Glutamatergic neuron (in vitro differentiated cells): ENCODE results near the gene MAP4K4. TPM values are rescaled to one million over a fixed set of nuclear protein-coding genes. Genes with fewer than 3 reads are reported as not detected.
A peak's percentile ranks its signal among the peaks of the same experiment; 100 is the strongest.

Experiments
- DNase-seq: peaks from one replicate; pipeline ENCODE4 v3.0.0; 2022
- H3K27ac Mint-ChIP-seq: one replicate; pipeline ENCODE4 v1.8.0; 2020; ENCODE audit warnings: mild to moderate bottlenecking, mixed read lengths, inconsistent platforms; ENCODE audit not compliant: unreplicated experiment
- H3K27me3 Mint-ChIP-seq: one replicate; pipeline ENCODE4 v1.8.0; 2020; ENCODE audit warnings: mild to moderate bottlenecking, moderate library complexity, mixed read lengths, inconsistent platforms; ENCODE audit not compliant: unreplicated experiment
- H3K36me3 Mint-ChIP-seq: one replicate; pipeline ENCODE4 v1.8.0; 2020; ENCODE audit warnings: mild to moderate bottlenecking, mixed read lengths, inconsistent platforms; ENCODE audit not compliant: unreplicated experiment
- H3K4me1 Mint-ChIP-seq: one replicate; pipeline ENCODE4 v1.8.0; 2020; ENCODE audit warnings: mild to moderate bottlenecking, low read depth, mixed read lengths, inconsistent platforms; ENCODE audit not compliant: unreplicated experiment
- H3K4me3 Mint-ChIP-seq: one replicate; pipeline ENCODE4 v1.8.0; 2020; ENCODE audit warnings: mild to moderate bottlenecking, mixed read lengths, inconsistent platforms; ENCODE audit not compliant: unreplicated experiment
- H3K9me3 Mint-ChIP-seq: one replicate; pipeline ENCODE4 v1.8.0; 2020; ENCODE audit warnings: mild to moderate bottlenecking, moderate library complexity, mixed read lengths, inconsistent platforms; ENCODE audit not compliant: unreplicated experiment
- total RNA-seq: library from RNA; stranded (reverse); fragmentation: NEBNext Ultra II Directional; extraction: Animal tissue kit (Norgen Biotek cat#: 25700); gene quantifications from one replicate; pipeline ENCODE4 v1.2.1, GENCODE V29; 2021; ENCODE audit not compliant: unreplicated experiment
- TF ChIP-seq, protein P1 (sequence below): fragments of 200-600 bp; sonication (generic); IDR thresholded peaks from one replicate; pipeline ENCODE4 v1.5.0; 2021; ENCODE audit not compliant: partially characterized antibody, unreplicated experiment

MAP4K4 gene
- total RNA-seq, 1 donor from 2014 or later = 756 TPM

DNA sequence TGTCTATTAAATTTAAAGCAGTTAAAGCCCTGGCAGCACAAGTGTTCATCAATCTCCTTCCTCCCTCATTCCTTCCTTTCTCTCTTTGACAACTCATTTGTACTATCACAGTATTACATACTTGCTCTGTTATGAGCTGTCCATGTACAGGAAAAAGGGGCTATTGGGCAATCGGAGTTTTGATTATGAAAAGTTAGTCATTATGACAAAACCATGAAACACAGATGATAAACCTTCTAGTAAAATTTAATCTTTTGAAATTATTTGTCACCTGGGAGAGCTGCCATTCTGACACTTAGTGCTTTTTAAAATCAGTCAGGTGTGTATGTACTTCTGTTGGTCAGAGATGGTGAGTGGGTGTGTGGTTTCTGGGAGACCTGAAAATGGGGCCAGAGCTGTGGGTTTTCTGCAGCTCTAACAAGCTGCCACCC lies 39.4 kb downstream of the MAP4K4 start:
- no peak for DNase-seq
- H3K4me3 Mint-ChIP-seq = peak overlapping the region; percentile 25
- no peaks in the 10 kb centered on the region for H3K36me3 Mint-ChIP-seq
- H3K9me3 Mint-ChIP-seq = peaks cover 11% of the 10 kb centered on the region
- H3K27me3 Mint-ChIP-seq = peaks cover 3% of the 10 kb centered on the region
- TF ChIP-seq, protein P1, sequence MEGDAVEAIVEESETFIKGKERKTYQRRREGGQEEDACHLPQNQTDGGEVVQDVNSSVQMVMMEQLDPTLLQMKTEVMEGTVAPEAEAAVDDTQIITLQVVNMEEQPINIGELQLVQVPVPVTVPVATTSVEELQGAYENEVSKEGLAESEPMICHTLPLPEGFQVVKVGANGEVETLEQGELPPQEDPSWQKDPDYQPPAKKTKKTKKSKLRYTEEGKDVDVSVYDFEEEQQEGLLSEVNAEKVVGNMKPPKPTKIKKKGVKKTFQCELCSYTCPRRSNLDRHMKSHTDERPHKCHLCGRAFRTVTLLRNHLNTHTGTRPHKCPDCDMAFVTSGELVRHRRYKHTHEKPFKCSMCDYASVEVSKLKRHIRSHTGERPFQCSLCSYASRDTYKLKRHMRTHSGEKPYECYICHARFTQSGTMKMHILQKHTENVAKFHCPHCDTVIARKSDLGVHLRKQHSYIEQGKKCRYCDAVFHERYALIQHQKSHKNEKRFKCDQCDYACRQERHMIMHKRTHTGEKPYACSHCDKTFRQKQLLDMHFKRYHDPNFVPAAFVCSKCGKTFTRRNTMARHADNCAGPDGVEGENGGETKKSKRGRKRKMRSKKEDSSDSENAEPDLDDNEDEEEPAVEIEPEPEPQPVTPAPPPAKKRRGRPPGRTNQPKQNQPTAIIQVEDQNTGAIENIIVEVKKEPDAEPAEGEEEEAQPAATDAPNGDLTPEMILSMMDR = no peak
- peak overlapping the region; percentile 56 for H3K27ac Mint-ChIP-seq
- H3K4me1 Mint-ChIP-seq = peaks cover 75% of the 10 kb centered on the region

DNA sequence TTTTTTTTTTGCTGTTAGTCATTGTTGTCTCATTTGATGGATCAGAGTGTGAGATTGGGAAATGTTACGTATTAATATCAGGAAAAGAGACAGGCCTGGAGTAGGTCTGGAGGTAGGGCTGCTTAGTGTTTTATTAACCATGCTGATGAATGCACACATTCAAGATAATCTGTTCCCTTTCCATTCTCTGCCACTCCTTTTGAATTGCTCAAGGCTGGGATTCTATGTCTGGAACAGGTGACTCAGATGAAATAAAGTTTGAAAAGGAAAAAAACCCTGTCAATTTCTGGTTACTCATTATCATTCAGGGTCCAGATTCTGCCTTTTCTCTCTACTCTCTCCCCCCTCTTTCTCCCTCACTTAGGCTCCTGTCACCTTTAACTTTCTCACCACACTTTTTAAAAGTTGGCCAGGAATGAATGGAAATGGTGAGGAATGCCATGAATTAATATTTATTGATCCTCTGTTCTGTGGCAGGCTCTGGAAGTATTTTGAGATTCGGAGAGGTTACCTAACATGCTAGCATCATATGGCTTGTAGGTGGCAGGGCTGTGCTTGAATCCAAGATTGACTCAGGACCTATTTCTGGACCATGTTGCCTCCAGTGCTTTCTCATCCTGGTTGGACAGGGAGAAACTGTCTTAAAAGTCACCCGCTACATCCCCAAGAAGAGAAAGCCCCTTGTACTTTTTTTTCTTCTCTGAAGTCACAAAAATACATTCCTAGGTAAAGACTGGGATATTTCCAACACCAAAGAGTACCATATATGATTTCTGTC lies 40.2 kb downstream of the MAP4K4 start:
- H3K4me3 Mint-ChIP-seq = no peak overlapping the region
- H3K27me3 Mint-ChIP-seq = peaks cover 3% of the 10 kb centered on the region
- DNase-seq = no peak
- TF ChIP-seq, protein P1 = no peak
- H3K9me3 Mint-ChIP-seq = peaks cover 17% of the 10 kb centered on the region
- H3K36me3 Mint-ChIP-seq = no peaks in the 10 kb centered on the region
- peaks cover 72% of the 10 kb centered on the region for H3K4me1 Mint-ChIP-seq
- no peak overlapping the region for H3K27ac Mint-ChIP-seq

DNA sequence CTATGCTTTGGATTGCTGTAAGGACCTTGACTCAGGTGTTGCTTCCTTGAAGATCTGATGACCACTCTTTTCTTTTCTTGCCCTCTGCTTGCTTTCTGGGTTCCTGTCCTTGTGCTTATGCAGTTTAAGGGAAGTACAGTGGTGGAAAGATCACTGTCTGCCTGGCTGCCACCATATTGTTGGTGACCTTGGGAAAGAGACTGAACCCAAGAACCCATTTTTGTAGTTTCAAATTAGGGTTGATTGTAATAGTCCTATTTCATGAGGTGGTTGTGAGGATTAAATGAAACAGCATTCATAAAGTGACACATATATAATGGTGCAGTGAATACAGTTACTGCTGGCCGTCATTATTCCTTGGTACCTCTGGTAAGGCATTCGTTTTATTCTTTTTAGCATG lies 41.1 kb downstream of the MAP4K4 start:
- H3K36me3 Mint-ChIP-seq = no peaks in the 10 kb centered on the region
- peak overlapping the region; percentile 26 for H3K27ac Mint-ChIP-seq
- TF ChIP-seq, protein P1 = no peak
- peaks cover 69% of the 10 kb centered on the region for H3K4me1 Mint-ChIP-seq
- DNase-seq = no peak
- no peak overlapping the region for H3K4me3 Mint-ChIP-seq
- peaks cover 20% of the 10 kb centered on the region for H3K9me3 Mint-ChIP-seq
- H3K27me3 Mint-ChIP-seq = peaks cover 2% of the 10 kb centered on the region

DNA sequence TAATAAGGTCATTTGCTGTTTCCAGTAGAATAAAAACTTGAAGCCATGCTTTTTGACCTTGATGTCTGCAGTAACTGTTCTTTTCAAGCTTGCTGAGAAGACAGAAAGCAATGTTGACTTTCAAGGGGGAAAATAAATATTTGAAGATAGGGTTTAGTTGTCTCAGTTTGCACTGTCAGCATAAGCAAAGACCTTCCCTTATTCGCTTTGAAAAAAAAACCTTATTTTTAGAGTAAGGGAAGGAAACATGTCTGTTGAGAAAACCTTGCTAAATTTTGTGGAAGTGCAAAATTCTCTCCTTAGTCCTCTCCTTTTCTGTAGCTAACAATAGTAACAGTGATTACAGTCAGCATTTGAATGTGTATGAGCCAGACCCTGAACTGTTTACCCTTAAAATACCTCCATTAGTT lies 43.1 kb downstream of the MAP4K4 start:
- Mint-ChIP-seq H3K27ac (peak overlapping the region; percentile 25), H3K27me3 (peaks cover 4% of the 10 kb centered on the region), H3K9me3 (peaks cover 16% of the 10 kb centered on the region), H3K4me3 (no peak overlapping the region), H3K36me3 (no peaks in the 10 kb centered on the region), H3K4me1 (peaks cover 66% of the 10 kb centered on the region)
- TF ChIP-seq, protein P1 = no peak
- DNase-seq = no peak

DNA sequence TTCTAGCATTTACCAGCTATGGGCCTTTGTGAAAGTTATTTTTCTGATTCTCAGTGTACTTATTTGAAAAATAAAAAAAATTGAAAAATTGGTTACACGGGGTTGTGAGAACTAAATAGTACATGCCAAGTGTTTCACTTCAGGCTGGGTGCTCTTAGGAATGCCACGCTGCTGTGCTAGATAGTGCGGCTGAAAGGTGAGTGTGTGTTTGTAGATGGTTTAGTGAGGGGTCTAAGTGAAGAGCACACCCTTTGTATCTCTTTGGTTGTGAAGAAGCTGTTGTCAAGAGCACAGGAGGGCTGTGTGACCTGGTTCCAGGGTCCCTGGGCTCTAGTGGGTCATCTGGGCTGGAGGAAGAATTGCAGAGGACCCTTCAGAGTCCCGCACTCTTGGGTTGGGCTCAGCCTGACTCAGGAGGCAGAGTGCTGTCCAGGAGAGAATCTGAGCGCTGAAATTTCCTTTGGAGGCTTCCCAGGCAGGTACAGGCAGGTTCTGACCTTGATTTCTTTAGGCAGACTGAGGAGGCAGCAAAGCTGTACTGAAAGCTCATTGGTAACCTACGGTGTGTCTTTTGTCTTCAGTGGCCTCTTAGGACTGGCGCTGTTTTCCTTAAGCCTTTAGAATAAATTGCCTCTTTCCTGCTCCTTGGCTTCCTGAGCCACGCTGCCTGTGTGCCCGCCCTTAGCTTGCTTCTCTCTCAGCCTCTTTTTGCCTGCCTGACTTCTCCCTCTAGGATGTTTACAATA lies 44.4 kb downstream of the MAP4K4 start:
- peak overlapping the region; percentile 69 for H3K4me3 Mint-ChIP-seq
- H3K4me1 Mint-ChIP-seq = peaks cover 65% of the 10 kb centered on the region
- H3K36me3 Mint-ChIP-seq = no peaks in the 10 kb centered on the region
- peak overlapping the region; percentile 46 for H3K27ac Mint-ChIP-seq
- peaks cover 4% of the 10 kb centered on the region for H3K27me3 Mint-ChIP-seq
- H3K9me3 Mint-ChIP-seq = peaks cover 19% of the 10 kb centered on the region
- no peak for DNase-seq
- TF ChIP-seq, protein P1 = no peak
